ENCODE measurements around the gene TMC4.

DNA sequence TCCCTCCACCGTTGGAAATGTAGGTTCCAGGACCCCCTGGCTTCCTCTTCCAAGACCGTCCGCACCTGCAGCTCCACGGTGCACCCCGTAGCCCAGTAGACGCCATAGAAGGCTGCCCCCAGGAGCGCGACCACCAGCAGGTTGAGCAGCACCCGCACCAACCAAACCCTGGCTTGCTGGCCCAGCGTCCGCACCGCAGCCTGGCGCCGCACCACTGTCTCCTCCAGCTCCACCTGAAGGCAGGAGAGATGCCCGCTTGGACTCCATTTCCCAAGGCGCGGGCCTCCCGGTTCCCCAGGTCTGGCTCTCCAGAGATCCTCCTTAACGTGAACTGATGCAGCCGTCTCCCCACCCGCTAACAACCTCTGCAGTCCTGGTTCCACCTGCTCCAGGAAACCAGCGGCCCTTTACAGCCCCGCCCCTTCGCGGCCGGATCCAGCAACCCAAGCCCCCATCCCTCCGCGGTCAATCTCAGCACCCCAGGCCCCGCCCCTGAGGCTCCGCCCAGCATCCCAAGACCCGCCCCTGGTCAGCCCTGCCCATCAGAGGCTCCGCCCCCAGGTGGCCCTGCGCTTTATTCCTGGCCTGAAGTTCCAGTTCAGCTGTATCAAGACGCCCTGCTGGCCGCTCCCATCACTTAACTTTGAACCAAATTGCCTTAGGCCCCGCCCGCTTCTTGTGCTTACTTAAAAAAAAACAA is 8.4 kb downstream of the TMC4 start:
- TF ChIP-seq POLR2AphosphoS5 (IDR thresholded peaks at IDR 0.05): no peak
- TF ChIP-seq CTCF (IDR thresholded peaks at IDR 0.05; ENCODE audit: poor library complexity, severe bottlenecking): no peak
- TF ChIP-seq EP300 (conservative IDR thresholded peaks at IDR 0.05; ENCODE audit: poor library complexity, severe bottlenecking): no peak
- no peak for TF ChIP-seq EZH2 (IDR thresholded peaks at IDR 0.05; ENCODE audit: borderline replicate concordance, insufficient read depth, low read length, poor library complexity, severe bottlenecking)
- TF ChIP-seq RAD21 (conservative IDR thresholded peaks at IDR 0.05): no peak
- no peak for TF ChIP-seq TAF1 (IDR thresholded peaks at IDR 0.05; ENCODE audit: low read depth)
- no peak for TF ChIP-seq MXI1 (conservative IDR thresholded peaks at IDR 0.05; ENCODE audit: poor library complexity, severe bottlenecking)
- no peak for TF ChIP-seq SMC3 (conservative IDR thresholded peaks at IDR 0.05; ENCODE audit: poor library complexity)
- no peak for TF ChIP-seq REST (IDR thresholded peaks at IDR 0.05; ENCODE audit: borderline replicate concordance)

Data from neural cell (in vitro differentiated cells).